ENCODE data around the gene PLEKHO2. TPM values are rescaled to one million over a fixed set of nuclear protein-coding genes. Genes with fewer than 3 reads are reported as not detected.

Gene PLEKHO2
- polyA plus RNA-seq, 1 of the 3 experiments (the other 2 are of a cell fraction): 7.8 TPM

GRCh38 chr15:64847016-64847415 lies 5.3 kb downstream of the PLEKHO2 start:
- H3K9me3 ChIP-seq: no peaks in the 10 kb centered on the region
- H3K9ac ChIP-seq: no peak overlapping the region
- TF ChIP-seq ELF1 (IDR thresholded peaks at IDR 0.05) (no peak), GATA2 (CRISPR knock-in tag; IDR thresholded peaks at IDR 0.05) (no peak), MAX (IDR thresholded peaks at IDR 0.05; ENCODE audit: low read depth) (no peak), NRF1 (IDR thresholded peaks at IDR 0.05; ENCODE audit: low read depth, low read length) (no peak), FOSL2 (IDR thresholded peaks at IDR 0.05; ENCODE audit: borderline replicate concordance, low read depth) (no peak), FOXM1 (IDR thresholded peaks at IDR 0.05; ENCODE audit: low read depth) (no peak), RCOR1 (IDR thresholded peaks at IDR 0.05; ENCODE audit: low read length) (no peak), CTCF (IDR thresholded peaks at IDR 0.05) (no peak)
- H3K4me2 ChIP-seq: no peak overlapping the region
- no peaks in the 10 kb centered on the region for H3K27me3 ChIP-seq (ENCODE audit: insufficient read depth)
- peaks cover 36 to 39% of the 10 kb centered on the region in 2 experiments for H3K4me1 ChIP-seq (ENCODE audit: control insufficient read depth in 1 of 2, insufficient read depth in 2 of 2, low read depth in 1 of 2, low read length in 1 of 2)
- CTCF ChIA-PET: no interaction called here
- no peaks in the 10 kb centered on the region for H3K9me2 ChIP-seq
- POLR2A ChIA-PET: no interaction called here
- H4K20me1 ChIP-seq (ENCODE audit: insufficient read depth): peaks cover 12% of the 10 kb centered on the region; the same call in 1 of the 2 replicates
- peaks cover 0 to 3% of the 10 kb centered on the region in 2 experiments for H3K36me3 ChIP-seq (replicated peaks in 1 of 2; ENCODE audit: control insufficient read depth in 1 of 2, insufficient read depth in 2 of 2, low read length in 1 of 2)
- H3K27ac ChIP-seq (ENCODE audit: low read depth in 2 of 2, low read length in 1 of 2): no peak overlapping the region
- H2AFZ ChIP-seq (ENCODE audit: low read depth): no peak overlapping the region
- DNase-seq: no peak
- no peak overlapping the region for H3K4me3 ChIP-seq (ENCODE audit: low read depth in 2 of 2, low read length in 1 of 2)
- peaks cover 7% of the 10 kb centered on the region for H3F3A ChIP-seq (replicated peaks; ENCODE audit: insufficient read depth)
- WGBS (ENCODE audit: low lambda C conversion rate): 89% methylated on average over 3 of the region's 3 CpGs
- peaks cover 69% of the 10 kb centered on the region for H3K79me2 ChIP-seq (ENCODE audit: insufficient read depth)

- DNase-seq: no peak
- 97% methylated on average over 3 of the region's 3 CpGs for WGBS (ENCODE audit: low lambda C conversion rate)
- TF ChIP-seq SMC3 (IDR thresholded peaks at IDR 0.05; ENCODE audit: low read depth, low read length) (no peak), YY1 (IDR thresholded peaks at IDR 0.05; ENCODE audit: low read depth) (no peak), MXI1 (IDR thresholded peaks at IDR 0.05; ENCODE audit: low read depth, low read length) (no peak), POLR2AphosphoS5 (IDR thresholded peaks at IDR 0.05; ENCODE audit: low read depth, low read length) (no peak), USF1 (IDR thresholded peaks at IDR 0.05; ENCODE audit: borderline replicate concordance, low read depth) (no peak), MAX (IDR thresholded peaks at IDR 0.05; ENCODE audit: low read depth) (no peak), TEAD4 (IDR thresholded peaks at IDR 0.05; ENCODE audit: borderline replicate concordance, insufficient read depth) (no peak), NFIC (IDR thresholded peaks at IDR 0.05; ENCODE audit: borderline replicate concordance) (no peak), REST (IDR thresholded peaks at IDR 0.05; ENCODE audit: low read depth, low read length) (no peak), FOXM1 (IDR thresholded peaks at IDR 0.05; ENCODE audit: low read depth) (no peak), ELF1 (IDR thresholded peaks at IDR 0.05) (no peak), IRF3 (IDR thresholded peaks at IDR 0.05; ENCODE audit: low read depth, low read length) (no peak), NRF1 (IDR thresholded peaks at IDR 0.05; ENCODE audit: low read depth, low read length) (no peak), RCOR1 (IDR thresholded peaks at IDR 0.05; ENCODE audit: low read length) (no peak), USF2 (IDR thresholded peaks at IDR 0.05; ENCODE audit: borderline replicate concordance, low read depth, low read length) (no peak)
- peaks cover 69% of the 10 kb centered on the region for H3K79me2 ChIP-seq (ENCODE audit: insufficient read depth)
- no peaks in the 10 kb centered on the region for H3K9me2 ChIP-seq
- peaks cover 12% of the 10 kb centered on the region; the same call in 1 of the 2 replicates for H4K20me1 ChIP-seq (ENCODE audit: insufficient read depth)
- H3K9ac ChIP-seq: no peak overlapping the region
- ChIA-PET POLR2A (no interaction called here), CTCF (interaction anchor here (0.8 to 1.5 kb wide), 2 partner anchors 38 to 116 kb away, joined by 3 to 5 read pairs; no protein-coding TSS in a partner anchor)
- H3K4me2 ChIP-seq: no peak overlapping the region
- peaks cover 35 to 36% of the 10 kb centered on the region in 2 experiments for H3K4me1 ChIP-seq (ENCODE audit: control insufficient read depth in 1 of 2, insufficient read depth in 2 of 2, low read depth in 1 of 2, low read length in 1 of 2)
- H2AFZ ChIP-seq (ENCODE audit: low read depth): no peak overlapping the region
- no peaks in the 10 kb centered on the region for H3K9me3 ChIP-seq
- H3K4me3 ChIP-seq (ENCODE audit: low read depth in 2 of 2, low read length in 1 of 2): no peak overlapping the region
- peaks cover 0 to 3% of the 10 kb centered on the region in 2 experiments for H3K36me3 ChIP-seq (replicated peaks in 1 of 2; ENCODE audit: control insufficient read depth in 1 of 2, insufficient read depth in 2 of 2, low read length in 1 of 2)
- H3K27ac ChIP-seq (ENCODE audit: low read depth in 2 of 2, low read length in 1 of 2): no peak overlapping the region
- H3K27me3 ChIP-seq (ENCODE audit: insufficient read depth): no peaks in the 10 kb centered on the region
- H3F3A ChIP-seq (replicated peaks; ENCODE audit: insufficient read depth): peaks cover 7% of the 10 kb centered on the region
Measured at GRCh38 chr15:64847448-64847847, 5.7 kb downstream of the PLEKHO2 start.
